Esophagus muscularis mucosa (tissue), 2 donors: ENCODE results near the gene USP22.

Experiments
- EP300 ChIP-seq: sonication (generic); formaldehyde crosslinking; IDR thresholded peaks from one replicate; pipeline ENCODE4 v1.6.1; 2017; ENCODE audit warnings: antibody characterized with exemption
- POLR2A ChIP-seq: fragments of 450-650 bp; IDR thresholded peaks from one replicate; pipeline ENCODE4 v1.6.1; 2017; ENCODE audit warnings: antibody characterized with exemption, moderate library complexity, mild to moderate bottlenecking, low read depth

DNA sequence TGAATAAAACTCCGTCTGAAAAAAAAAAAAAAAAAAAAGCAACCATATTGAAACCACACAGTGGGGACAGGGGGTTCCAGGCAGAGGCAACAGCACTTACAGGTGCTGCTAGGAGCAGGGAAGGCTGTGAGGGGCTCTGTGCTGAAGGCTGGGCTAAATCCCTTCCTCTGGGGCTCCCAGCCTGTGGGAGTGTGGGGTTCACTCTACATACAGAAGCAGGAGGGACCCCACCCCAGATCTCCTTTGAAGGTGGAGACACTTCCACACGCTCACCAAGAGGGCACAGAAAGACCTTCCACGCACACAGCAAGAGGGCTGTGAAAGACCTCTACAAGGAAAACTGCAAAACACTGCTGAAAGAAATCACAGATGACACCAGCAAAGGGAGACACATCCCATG, 53.9 kb downstream of the USP22 start:
- no peak for TF ChIP-seq POLR2A
- no peak for TF ChIP-seq EP300
